NCI-H526 (cell line): Measurements from ENCODE around the gene HOXD8.

ENCODE experiments used
- DNase-seq, 2 experiments: peaks; one replicate each; lab custom pipeline; 2025; lab: John Stamatoyannopoulos, UW

HOXD8 gene

GRCh38 chr2:176129813-176130146, 275 bp downstream of the HOXD8 start:
- peak in 1 of 2 experiments; percentile 86 for DNase-seq

- DNase-seq = peak; percentile 34 to 90
These were observed 847 bp downstream of the HOXD8 start for GRCh38 chr2:176130147-176130956.

- peak; percentile 34 to 66 for DNase-seq
These were observed 1.7 kb downstream of the HOXD8 start for GRCh38 chr2:176130957-176131847.

GRCh38 chr2:176131848-176132158, 2.3 kb downstream of the HOXD8 start:
- no peak for DNase-seq

GRCh38 chr2:176132205-176133171, 3.0 kb downstream of the HOXD8 start:
- DNase-seq = peak; percentile 66 to 75

- peak; percentile 44 to 63 for DNase-seq
These were observed 3.9 kb downstream of the HOXD8 start for GRCh38 chr2:176133389-176133788.

- DNase-seq = peak; percentile 95 to 97
These were observed 4.5 kb downstream of the HOXD8 start for GRCh38 chr2:176134035-176134434.

- DNase-seq = peak in 1 of 2 experiments; percentile 41
These were observed 5.5 kb downstream of the HOXD8 start for GRCh38 chr2:176135035-176135440.

GRCh38 chr2:176136374-176137251, 7.1 kb downstream of the HOXD8 start:
- no peak for DNase-seq

GRCh38 chr2:176137252-176137580, 7.7 kb downstream of the HOXD8 start:
- no peak for DNase-seq

GRCh38 chr2:176137906-176138305, 8.4 kb downstream of the HOXD8 start:
- DNase-seq = no peak

GRCh38 chr2:176138526-176138922, 9.0 kb downstream of the HOXD8 start:
- DNase-seq = no peak

GRCh38 chr2:176138923-176139660, 9.6 kb downstream of the HOXD8 start:
- DNase-seq = no peak

GRCh38 chr2:176139661-176140512, 10.4 kb downstream of the HOXD8 start:
- no peak for DNase-seq

- peak; percentile 89 to 94 for DNase-seq
These were observed 11.2 kb downstream of the HOXD8 start for GRCh38 chr2:176140513-176141317.

- no peak for DNase-seq
These were observed 12.8 kb downstream of the HOXD8 start for GRCh38 chr2:176142281-176142680.

- no peak for DNase-seq
These were observed 15.8 kb downstream of the HOXD8 start for GRCh38 chr2:176145085-176145969.

- no peak for DNase-seq
These were observed 16.6 kb downstream of the HOXD8 start for GRCh38 chr2:176146101-176146500.
